Pons (tissue), 1 donor: Measurements from ENCODE around the gene GPD1.

ENCODE experiments used
- DNase-seq: peaks from one replicate; pipeline ENCODE4 v3.0.0-alpha.2; 2016; ENCODE audit warnings: low spot score

GPD1 gene

DNA sequence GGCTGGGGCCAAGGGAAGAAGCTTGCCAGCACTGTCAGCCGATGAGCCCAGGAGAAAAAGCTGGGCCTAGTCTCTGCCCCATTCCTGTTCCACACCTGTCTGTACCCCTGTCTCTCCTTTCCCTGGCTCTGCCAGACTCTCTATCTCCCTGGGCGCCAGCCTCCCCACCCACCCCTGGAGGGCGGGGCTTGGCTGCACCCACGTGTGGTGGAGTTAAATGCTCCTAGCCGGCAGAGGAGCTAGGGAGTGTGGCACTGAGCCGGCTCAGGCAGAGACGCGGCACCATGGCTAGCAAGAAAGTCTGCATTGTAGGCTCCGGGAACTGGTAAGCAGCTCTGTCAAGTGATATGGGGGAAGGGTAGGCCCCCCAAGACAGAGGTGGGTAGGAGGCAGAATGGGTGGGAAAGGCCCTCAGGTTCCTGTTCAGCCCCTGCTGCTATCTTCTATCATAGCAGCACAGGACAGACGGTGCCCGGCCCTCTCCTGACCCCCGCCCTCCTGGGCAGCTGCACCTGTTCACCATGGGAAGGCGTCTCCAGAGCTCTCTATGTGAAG is at the start of gene GPD1:
GPD1 (plus strand) TSS at position 242 of the 555 bp plus-strand sequence; CDS start at position 285, 43 bp downstream.
- DNase-seq: peak; percentile 86

DNA sequence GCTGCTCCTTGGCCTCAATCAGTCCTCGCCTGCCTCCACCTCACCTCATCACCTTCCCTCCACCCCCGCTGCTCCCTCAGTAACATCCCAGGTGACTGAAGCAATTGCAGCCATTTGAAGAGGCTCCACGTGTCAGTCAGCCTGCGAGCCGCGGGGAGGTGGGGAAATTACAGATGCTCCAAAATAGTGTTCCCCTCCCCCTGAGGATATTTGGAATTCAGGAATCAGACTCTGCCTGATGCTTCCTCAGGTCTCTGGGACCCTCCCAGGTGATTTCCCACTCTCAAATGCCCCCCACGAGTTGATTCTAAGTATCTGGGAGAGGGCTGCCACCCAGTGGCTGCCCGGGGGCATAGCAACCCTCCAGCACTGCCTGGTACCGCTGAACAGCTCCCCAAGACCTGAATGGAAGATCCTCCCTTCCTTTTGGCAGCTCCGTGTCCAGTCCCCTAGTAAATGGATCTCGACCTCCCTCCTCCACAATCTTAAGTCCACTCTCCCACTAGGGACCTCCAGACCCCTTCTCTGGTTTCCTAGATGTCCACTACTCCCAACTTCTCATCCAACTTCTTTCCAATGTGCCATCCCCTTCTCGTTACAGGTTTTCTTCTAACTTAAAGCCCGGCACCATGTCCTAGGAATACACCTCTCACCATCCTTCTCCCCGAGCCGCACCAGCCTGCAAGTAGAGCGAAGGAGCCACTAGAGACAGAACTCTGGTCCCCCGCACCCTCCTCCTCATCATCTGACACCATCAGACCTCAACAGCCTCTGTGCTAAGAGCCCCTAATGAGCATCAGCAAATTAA is 47.8 kb upstream of the GPD1 start:
- peak; percentile 74 for DNase-seq

DNA sequence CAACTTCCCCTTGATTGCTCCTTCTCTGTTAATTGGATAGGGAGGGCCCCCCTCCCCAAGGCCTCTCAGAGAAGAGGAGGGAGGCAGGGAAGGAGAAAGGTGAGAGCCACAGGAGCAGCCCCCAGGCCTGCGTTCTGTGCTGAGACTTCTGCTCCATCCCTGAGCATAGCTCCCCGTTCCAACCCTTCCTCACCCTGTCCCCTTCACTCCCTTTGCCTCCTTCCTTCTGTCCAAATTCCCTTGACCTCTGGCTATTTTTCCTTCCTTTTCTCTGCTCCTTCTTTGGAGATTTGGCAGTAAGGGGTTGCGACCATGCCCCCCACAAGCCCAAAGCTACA is 47.2 kb upstream of the GPD1 start:
- no peak for DNase-seq

DNA sequence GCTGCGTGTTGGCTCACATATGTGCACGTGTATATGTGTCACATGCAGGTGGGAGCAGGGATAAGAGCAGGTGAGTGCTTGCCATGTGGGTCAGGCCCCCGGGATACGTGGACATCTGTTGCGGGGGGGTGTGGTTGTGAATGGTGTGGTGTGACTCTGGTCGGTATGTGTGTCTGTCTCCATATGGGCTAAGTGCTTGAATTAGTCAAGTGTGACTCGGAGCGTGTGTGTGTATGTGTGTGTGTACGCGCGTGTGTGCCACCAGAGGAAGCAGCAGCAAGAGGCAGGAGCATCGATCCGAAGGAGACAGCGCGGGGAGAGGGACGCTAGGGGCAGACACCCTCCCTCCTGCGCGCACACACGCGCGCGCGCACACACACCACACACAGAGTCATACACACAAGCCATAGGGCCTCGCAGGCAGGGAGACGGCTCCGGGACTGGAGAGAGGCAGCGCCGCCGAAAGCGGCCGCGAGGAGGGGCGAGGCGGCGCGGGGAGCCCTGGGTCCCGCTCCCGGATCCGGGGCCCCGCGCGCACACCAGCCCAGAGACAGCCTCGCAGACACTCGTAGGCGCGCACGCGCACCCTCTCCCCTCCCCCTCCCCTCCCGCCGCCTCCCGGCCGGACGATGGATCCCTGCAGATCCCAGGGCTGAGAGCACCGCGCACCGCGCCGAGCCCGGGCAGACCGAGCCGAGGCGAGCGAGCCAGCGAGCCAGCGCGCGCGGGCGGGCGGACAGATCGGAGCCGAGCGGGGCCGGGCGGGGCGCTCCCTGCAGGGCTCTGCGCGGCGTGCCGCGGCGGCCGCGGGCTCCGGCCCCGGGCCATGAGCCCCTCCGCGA is 46.6 kb upstream of the GPD1 start, which contains the start of gene ASIC1:
ASIC1 (plus strand) TSS at position 597 of the 842 bp plus-strand sequence. CDS start 1,171 bp downstream, outside the sequence.
- peak; percentile 48 for DNase-seq

DNA sequence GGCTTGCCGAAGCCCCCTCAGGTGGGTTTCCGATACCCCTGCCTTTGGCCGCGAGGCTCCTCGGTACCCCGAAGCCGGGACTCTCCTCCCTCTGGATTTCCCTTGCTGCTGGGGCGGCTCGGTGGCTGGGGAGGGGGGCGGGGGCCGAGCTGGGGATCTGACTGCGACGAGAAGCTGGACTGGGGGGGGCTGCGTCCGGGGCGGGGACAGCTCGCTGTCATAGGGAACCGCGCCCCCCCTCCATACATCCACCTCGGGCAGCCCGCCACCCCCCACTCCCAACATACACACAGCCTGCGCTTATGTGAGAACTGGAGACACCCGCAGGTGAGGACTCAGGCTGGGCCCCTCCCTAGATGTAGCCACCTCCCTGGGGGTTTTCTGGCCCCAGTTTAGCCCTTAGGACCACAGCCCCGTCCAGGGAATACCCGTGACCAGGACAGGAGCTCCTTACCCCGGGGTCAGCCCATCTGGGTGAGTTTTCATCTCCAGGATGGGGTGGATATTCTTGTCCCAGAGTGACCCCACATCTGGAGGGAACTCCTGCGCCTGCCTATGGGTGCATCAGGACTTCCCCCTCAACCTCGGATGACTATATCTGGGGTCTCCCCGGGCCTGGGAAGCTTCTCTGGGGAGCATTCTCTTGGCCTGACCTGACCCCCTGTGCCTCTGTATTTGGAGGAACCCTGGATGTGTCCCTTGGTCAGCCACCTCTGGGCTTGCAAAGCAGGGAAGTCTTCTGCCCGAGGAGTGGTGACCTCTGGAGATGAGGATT is 45.7 kb upstream of the GPD1 start:
- no peak for DNase-seq

DNA sequence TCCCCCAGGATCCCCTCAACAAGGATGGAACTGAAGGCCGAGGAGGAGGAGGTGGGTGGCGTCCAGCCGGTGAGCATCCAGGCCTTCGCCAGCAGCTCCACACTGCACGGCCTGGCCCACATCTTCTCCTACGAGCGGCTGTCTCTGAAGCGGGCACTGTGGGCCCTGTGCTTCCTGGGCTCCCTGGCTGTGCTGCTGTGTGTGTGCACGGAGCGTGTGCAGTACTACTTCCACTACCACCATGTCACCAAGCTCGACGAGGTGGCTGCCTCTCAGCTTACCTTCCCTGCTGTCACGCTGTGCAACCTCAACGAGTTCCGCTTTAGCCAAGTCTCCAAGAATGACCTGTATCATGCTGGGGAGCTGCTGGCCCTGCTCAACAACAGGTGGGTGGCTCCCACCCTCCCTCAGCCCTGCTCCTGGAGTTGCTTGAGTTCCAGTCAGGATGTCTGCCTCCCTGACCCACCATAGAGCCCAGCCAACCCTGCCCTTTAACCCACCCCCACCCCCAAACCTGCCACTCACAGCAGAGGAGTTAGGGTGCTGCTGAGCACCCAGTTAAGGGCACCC is 45.0 kb upstream of the GPD1 start:
- DNase-seq: no peak

DNA sequence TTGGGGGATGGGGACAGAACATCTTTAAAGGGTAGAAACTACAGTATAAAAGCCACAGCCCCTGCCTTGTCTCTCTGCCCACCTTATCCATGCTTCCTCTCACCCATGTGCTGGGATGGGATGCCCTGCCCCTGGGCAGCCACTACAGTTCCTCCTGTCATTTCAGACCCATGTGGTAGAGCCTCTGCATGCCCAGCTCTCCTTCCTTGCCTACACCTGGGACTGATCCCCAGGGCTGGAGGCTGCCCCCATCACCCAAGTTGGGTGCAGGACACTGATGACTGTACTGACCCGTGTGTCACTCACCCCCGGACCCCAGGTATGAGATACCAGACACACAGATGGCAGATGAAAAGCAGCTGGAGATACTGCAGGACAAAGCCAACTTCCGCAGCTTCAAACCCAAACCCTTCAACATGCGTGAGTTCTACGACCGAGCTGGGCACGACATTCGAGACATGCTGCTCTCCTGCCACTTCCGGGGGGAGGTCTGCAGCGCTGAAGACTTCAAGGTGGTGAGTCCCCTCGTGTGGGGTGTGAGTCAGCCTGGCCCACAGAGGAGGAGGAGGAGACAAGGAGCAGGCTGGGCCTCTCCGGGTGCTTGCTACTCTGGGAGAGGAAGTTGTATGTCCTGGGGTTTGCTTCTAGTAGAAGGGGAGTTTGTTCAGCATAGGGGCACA is 44.2 kb upstream of the GPD1 start:
- DNase-seq: no peak

DNA sequence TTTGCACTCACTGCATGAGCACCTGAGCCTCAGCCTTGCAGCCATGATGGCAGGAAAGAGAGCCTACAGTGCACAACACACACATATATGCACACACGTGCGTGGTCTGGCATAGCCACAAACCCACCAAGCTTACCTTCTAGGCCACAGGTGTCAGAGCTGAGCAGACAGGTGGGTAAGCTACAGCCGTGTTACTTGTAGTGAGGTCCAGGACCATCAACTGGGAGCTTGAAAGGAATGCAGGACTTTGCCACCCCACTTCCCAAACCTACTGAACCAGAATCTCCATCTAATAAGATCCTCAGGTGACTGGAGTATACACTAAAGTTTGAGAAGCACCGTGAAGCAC is 43.7 kb upstream of the GPD1 start:
- DNase-seq: no peak

DNA sequence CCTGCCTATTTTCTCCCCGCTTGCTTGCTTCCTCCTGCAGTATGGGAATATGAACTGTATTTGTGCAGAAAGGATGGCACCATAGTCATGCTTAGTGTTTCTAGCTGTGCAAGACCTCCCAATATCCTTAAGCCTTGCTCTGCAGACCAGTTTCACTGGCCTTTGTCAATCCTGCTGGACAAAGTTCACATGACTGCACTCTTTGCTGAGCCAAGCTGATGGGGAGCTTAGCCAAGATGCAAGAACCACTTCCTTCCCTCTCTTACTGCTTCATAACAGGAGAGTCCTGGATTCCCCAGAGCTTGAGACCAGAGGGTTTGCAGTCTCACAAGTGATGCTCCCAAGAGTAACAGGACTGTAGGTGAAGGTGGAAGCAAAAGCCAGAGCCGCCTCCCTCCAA is 42.6 kb upstream of the GPD1 start:
- peak; percentile 61 for DNase-seq

DNA sequence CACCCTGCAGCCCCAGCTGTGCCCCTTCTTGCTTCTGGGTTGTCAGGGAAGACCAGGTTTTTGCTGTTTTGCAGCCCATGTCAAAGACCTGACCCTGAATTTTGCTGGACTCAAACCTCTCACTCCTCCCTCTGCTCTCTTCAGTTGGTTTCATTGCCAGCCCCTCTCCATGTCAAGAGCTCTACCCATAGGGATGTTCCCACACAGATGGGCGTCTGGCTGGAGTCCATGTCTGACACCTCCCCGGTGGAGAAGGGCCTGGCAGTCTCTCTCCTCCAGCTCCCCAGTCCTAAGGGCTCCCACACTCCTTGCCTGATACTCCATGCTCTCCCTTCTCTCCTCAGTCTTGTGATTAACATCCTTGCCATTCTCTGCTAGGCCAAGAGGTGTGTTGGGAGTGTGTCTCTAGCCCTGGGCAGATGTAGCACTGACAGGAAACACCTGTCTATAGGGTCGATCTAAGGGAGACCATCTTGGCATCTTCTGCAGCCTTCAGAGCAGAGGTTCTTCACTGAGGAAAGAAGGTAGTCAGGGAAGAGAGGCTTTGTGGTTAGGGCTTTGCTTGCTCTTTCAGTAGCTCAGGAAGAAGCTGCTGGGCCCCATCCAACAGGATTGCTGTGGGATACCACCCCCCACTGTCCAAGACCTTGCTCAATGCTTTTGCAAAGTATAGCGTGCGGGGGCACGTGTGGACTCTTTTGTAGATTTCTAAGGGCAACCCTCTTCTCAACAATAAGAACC is 41.7 kb upstream of the GPD1 start:
- DNase-seq: no peak

DNA sequence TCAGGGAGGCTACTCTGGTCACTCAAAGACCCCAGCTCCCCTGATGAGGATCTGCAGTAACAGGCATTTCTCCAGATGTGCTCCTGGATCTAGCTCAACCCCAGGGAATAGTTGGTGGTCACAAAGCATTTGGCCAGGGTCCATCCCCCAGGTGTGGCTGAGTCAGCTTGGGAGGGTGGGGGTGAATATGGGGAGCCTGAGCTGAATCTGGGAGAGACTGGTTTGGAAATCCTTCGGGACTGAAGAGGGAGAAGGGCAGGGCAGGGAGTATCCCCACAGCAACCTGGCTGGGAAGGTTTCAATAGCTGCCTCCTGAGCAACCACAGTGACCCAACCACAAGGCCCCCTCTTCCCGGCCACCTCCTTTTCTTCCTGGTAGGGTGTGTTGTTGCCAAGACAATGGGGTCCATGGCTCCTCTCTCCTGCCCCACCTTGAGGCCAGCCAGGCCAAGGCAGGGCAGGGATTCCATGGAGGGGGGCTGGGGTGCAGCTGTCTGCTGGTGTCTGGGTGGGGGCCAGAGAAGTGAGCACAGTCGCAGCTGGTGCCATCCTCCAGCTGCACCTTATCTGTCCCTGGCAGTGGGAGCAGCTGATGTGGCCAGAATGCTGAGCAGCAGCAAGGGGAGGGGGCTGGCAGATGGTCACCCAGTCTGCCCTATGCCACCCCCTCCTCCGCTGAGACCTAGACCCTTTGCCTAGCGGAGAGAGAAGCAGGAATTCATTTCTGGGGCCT is 40.9 kb upstream of the GPD1 start:
- no peak for DNase-seq

DNA sequence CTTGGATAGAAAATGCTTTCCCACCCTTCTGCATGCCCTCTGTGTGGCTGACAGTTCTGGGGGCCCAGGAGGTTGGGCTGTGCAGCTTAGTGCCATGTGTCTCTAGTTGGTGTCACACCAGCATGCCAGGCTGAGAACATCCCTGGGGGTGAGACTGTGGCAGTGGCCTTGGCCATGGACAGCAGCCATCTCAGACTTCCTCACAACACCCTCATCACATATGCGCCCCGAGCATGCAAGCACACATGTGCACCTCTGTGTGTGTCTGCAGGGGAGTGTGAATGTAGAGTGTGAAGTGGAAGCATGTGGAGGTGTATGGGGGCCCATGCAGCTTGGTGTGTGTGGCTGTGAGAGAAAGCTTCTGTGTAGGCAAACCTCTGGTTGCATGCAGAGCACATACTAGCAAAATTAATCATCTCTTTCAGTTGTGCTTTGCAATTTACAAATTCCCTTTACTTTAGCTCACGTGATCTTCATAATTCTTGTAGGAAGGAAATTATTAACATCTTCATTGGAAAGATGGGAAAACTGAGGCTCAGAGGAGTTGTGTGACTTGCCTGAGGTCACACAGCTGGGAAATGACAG is 38.0 kb upstream of the GPD1 start:
- no peak for DNase-seq

DNA sequence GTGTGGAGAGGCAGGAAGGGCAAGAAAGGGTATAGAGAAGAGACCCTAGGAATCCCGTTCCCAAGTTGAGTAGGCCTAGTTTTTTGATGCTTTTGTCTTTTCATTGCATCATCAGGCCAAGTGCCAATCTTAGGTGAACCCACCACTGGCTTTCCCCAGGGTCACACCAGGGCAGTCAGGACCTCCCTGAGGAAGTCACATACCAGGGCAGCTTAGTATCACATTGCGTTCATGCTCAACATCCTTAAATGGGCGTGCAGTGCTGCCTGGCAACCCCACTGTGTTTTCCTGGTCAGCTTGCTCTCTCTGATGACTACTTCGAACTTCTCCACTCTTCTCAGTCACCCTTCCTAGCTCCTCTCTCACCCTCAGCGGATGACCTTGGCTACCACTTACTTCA is 37.4 kb upstream of the GPD1 start:
- no peak for DNase-seq

DNA sequence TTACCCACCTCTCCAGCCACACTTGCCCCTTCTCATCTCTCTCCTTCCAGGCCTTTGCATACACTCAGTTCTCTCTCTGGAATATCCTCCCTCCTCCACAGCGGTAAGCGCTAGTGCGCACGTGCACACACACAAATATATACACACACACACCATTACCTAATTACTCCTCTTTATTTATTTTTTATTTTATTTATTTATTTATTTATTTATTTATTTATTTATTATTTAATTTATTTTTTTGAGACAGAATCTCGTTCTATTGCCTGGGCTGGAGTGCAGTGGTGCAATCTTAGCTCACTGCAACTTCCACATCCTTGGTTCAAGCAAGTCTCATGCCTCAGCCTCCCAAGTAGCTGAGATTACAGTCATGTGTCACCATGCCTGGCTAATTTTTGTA is 34.7 kb upstream of the GPD1 start:
- no peak for DNase-seq

DNA sequence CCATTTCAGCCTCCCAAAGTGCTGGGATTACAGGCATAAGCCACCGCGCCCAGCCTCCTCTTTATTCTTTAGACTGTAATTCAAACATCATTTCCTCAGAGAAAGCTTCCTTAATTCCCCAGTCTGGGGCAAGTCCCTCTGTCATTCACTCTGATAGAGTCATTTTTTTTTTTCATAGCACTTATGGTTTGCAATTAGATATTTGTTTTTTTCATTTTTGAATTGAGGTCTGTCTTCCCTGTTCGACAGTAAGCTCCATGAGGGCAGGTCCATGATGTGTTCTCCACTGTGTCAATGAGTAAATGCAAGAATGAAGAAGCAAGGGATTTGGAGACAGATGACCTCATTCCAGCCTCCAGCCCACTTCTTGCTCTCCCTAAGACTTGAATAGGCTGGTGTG is 34.3 kb upstream of the GPD1 start:
- DNase-seq: no peak

DNA sequence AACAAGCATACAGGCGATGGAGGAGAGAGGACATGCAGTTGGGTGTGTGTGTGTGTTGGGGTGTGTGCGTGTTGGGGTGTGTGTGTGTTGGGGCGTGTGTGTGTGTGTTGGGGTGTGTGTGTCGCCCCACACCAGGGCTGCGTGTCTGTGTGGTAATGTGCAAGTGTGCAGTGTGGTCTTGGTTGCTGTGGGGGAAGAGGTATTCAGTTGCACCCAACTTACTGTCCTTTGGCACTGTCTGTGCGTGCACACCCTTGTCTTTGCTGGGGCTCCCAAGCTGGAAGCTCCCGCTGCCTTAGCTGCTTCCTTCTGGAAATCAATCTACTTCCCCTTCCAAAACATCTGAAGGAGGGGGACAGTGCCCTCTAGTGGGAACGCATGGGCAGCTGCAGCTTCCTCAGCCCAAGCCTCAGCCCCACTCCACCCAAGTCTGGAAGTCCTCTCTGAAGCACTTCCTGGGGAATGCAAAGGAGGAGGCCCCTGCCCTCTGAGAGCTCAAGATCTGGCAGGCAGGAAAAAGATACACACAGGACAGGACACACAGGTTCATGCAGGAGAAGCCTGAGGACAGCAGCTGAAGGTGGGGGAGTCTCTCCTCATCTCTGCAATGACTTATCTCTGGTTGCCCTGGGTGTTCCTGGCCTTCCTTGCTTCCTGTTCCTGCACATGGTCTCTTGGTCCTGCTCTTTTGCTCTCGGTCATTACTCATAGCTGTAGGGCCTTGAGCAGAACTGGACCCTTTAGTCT is 33.3 kb upstream of the GPD1 start:
- DNase-seq: peak; percentile 83

DNA sequence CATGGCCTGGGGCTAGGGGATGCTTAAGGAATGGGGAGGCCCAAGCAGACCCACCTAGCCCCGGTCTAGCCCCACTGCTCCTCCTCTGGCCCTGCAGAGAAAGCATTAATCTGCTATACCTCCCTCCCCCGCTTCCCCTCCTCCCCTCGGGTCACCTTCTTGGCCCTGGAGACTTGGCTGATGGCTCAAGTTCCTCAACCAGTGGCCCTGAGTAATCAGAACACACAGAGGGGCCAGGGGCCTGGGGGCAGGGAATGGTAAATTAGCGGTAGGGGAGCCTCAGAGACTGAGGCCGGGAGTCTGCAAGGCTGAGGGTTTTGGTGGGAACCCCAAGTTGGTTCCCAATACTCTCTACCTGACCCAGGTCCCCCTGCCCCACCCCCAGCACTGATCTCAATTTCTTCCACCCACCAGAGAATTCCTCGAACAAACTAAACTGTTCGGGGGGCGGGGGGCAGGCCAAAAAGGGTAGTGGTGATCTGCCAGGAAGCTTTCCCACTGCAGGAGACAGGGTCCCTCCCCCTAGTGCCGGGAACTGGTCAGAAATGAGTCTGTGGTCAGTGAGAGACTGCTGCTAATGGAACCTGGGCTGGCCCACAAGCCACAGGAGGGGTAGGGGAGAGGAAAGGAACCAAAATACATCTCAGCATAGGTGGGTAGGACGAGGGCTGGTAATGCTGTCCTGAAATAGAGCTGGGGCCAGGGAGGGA is 31.5 kb upstream of the GPD1 start:
- DNase-seq: no peak

DNA sequence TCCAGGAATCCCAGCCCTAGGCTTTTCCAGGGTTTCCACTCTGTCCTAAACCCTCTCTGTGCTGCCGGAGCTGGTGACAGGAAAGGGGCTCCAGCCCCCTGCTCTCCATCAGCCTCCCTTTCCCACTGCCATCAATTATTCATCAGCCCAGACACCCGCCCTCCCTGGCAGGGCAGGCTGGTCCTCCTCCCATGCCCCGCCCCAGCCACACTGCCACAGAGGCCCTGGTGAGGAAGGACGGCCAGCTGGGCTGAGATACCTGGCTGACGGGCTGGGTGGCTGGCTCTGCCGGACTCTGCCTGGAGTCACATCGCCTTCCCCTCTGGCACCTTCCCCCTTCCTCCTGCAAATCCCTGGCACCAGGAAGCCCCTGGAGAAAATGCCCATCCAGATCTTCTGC is 30.6 kb upstream of the GPD1 start:
- no peak for DNase-seq
